Breast epithelium (tissue), 3 donors: Measurements from ENCODE around the gene XKR7.

Experiments used
- POLR2AphosphoS5 ChIP-seq, 3 donors: sonication (generic); formaldehyde crosslinking; IDR thresholded peaks; one replicate each; pipeline ENCODE4 v1.6.1; 2017; ENCODE audit warnings: antibody characterized with exemption in 3 of 3
- TF ChIP-seq, protein P1 (sequence below), 3 donors: fragments of 450-650 bp; IDR thresholded peaks; one replicate each; pipeline ENCODE4 v1.5.1; 2016 to 2017; ENCODE audit warnings: antibody characterized with exemption in 3 of 3, mild to moderate bottlenecking in 3 of 3, moderate library complexity in 3 of 3

DNA sequence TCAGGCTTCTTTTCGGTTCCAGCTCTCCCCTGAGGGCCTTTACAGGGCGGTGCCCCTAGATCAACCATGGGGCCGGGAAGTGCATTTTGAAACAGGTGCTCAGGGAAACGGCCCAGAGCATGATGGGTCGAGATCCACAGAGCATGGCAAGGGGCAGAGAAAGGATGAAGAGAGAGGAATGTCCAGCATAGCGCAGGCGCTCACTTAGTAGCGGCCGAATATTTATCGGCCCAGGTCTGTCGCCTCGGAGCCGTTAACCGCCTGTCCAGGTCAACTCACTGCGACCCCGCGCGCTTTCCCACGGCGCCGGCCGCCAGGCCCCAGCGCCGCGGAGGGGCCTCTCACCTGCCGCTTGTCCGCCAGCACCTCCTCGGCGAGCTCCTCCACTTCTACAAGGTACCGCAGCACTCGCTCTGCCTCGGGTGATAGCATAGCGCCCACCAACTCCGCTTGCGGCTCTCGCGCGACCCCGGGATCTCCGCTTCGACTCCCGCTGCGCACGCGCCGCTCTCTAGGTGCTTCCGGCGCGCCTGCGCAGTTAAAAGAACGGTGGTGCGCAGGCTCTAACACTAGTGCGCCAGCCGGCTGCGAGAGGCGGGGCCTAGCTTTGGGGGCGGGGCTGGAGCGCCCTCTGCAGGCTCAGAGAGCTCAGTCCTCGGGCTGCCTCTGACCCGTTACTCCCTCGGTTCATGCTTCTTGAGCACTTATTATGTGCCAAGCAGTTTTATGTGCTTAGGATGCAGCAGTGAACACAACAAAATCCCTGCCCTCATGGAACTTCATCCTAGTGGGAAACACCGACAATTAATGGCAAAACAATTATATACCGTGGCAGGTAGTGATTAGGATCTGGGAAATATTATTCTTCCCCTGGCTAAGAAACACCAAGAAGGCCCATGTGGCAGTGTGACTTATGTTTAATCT, 16.2 kb upstream of the XKR7 start, which contains the start of gene PDRG1:
- TF ChIP-seq, protein P1, sequence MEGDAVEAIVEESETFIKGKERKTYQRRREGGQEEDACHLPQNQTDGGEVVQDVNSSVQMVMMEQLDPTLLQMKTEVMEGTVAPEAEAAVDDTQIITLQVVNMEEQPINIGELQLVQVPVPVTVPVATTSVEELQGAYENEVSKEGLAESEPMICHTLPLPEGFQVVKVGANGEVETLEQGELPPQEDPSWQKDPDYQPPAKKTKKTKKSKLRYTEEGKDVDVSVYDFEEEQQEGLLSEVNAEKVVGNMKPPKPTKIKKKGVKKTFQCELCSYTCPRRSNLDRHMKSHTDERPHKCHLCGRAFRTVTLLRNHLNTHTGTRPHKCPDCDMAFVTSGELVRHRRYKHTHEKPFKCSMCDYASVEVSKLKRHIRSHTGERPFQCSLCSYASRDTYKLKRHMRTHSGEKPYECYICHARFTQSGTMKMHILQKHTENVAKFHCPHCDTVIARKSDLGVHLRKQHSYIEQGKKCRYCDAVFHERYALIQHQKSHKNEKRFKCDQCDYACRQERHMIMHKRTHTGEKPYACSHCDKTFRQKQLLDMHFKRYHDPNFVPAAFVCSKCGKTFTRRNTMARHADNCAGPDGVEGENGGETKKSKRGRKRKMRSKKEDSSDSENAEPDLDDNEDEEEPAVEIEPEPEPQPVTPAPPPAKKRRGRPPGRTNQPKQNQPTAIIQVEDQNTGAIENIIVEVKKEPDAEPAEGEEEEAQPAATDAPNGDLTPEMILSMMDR (IDR thresholded peaks at IDR 0.05) = peak; percentile 37 to 91 (median 80)
- TF ChIP-seq POLR2AphosphoS5 (IDR thresholded peaks at IDR 0.05) = peak; percentile 72 to 85 (median 81)
